Measurements from ENCODE around the gene PTRHD1.
"Not testable (repeated sequence)": the region's sequence is repeated elsewhere in the genome, so short reads cannot be mapped to it uniquely, and the experiment has no call there.

Gene PTRHD1

DNA sequence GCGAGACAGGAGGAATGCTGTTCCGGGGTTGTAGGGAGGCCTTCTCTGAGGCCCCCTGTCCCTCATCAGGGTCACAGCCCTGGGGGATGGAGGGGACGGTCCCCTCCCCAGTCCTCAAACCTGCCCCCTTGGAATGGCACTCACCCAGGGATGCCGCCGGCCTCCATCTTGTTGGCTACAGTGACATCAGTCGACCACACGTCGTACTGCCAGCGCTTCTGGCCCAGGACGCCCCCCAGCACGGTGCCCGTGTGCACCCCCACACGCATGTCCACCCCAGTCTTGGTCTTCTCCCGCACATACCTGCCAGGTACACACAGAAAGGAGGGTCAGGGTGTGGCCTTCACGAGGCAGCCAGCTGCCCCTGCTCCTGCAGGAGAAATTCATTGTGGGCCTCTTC, 46.5 kb upstream of the PTRHD1 start:
- DNase-seq (ENCODE audit: low read depth), result no peak
- TF ChIP-seq, protein P1, sequence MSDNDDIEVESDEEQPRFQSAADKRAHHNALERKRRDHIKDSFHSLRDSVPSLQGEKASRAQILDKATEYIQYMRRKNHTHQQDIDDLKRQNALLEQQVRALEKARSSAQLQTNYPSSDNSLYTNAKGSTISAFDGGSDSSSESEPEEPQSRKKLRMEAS (IDR thresholded peaks at IDR 0.05; ENCODE audit: low read depth, low read length), result no peak
- no peak for TF ChIP-seq MYC (IDR thresholded peaks at IDR 0.05; ENCODE audit: low read depth, low read length)
- TF ChIP-seq CTCF (IDR thresholded peaks at IDR 0.05; ENCODE audit: low read depth, low read length), result no peak
- TF ChIP-seq POLR2A (IDR thresholded peaks at IDR 0.05; ENCODE audit: extremely low read depth, insufficient read length), result no peak
- no peak overlapping the region for H3K4me3 ChIP-seq (ENCODE audit: low read depth, low read length)

DNA sequence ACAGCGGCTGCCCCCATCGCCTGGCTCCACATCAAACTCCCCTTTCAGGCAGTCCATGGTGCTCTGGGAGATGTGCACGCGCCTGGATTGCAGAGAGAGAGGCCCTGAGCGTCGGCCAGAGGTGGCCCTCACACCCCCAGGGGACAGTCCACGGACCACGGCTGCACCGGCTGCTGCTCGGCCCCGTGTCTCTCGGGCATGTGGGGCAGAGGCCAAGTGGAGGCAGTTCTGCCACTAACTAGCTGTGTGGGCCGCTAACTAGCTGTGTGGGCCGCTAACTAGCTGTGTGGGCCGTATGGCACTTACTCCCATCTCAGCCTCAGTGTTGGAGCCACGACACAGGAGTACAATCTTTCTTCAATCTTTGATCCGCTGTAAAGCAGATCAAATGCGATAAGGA, 45.4 kb upstream of the PTRHD1 start:
- no peak for TF ChIP-seq MYC (IDR thresholded peaks at IDR 0.05; ENCODE audit: low read depth, low read length)
- TF ChIP-seq CTCF (IDR thresholded peaks at IDR 0.05; ENCODE audit: low read depth, low read length), result no peak
- TF ChIP-seq, protein P1 (IDR thresholded peaks at IDR 0.05; ENCODE audit: low read depth, low read length), result no peak
- DNase-seq (ENCODE audit: low read depth), result no peak
- H3K4me3 ChIP-seq (ENCODE audit: low read depth, low read length), result no peak overlapping the region

DNA sequence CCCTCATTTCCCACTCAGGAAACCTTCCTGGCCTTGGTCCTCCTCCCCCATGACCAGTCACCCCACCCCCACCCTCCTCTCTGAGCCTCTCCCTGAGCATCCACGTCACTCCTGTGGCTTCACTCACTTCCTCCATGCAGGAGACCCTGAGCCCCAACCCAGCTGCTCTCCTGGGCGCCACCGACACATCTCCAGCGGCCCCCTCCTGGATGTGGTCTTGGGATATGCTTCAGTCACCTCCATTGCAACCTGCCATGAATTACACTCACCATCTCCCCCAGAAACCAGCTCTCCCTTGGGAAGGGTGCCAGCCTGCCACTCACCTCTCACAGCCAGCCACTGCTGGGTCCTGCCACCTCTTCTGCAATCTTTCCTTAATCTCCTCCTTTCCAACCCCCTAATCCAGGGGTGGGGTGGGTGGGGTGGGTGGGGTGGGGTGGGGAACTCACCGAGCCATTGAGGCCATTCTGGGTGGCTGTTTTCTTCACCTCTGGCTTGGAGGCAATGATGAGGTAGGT, 44.9 kb upstream of the PTRHD1 start:
- H3K4me3 ChIP-seq (ENCODE audit: low read depth, low read length), result no peak overlapping the region
- TF ChIP-seq POLR2A (IDR thresholded peaks at IDR 0.05; ENCODE audit: extremely low read depth, insufficient read length) (no peak), CTCF (IDR thresholded peaks at IDR 0.05; ENCODE audit: low read depth, low read length) (no peak), MYC (IDR thresholded peaks at IDR 0.05; ENCODE audit: low read depth, low read length) (no peak)
- TF ChIP-seq, protein P1 (IDR thresholded peaks at IDR 0.05; ENCODE audit: low read depth, low read length), result no peak
- DNase-seq (ENCODE audit: low read depth), result no peak

GRCh38 chr2:24836706-24837105, 43.5 kb upstream of the PTRHD1 start:
- TF ChIP-seq MYC (IDR thresholded peaks at IDR 0.05; ENCODE audit: low read depth, low read length) (no peak), CTCF (IDR thresholded peaks at IDR 0.05; ENCODE audit: low read depth, low read length) (no peak), POLR2A (IDR thresholded peaks at IDR 0.05; ENCODE audit: extremely low read depth, insufficient read length) (no peak)
- TF ChIP-seq, protein P1 (IDR thresholded peaks at IDR 0.05; ENCODE audit: low read depth, low read length), result no peak
- no peak overlapping the region for H3K4me3 ChIP-seq (ENCODE audit: low read depth, low read length)
- no peak for DNase-seq (ENCODE audit: low read depth)

DNA sequence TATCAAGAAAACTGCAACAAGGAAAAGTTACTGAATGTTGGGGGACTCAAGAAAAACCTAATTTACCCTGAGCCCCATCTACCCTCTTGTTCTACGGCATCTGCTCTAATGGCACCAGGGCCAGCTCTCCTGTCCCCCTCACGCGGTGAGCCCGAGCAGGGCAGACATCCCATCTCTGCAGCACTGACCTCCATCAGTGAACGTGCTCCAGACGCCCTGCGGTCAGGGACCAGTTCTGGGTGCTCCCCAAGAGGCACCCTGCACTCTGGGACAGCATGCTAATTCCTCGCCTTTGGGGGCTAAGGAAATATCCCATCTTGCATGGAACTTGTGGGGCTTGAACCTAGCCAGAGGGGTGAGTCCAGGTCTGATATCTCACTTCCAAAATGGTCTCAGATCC, 43.0 kb upstream of the PTRHD1 start:
- H3K4me3 ChIP-seq (ENCODE audit: low read depth, low read length), result no peak overlapping the region
- no peak for DNase-seq (ENCODE audit: low read depth)
- TF ChIP-seq, protein P1 (IDR thresholded peaks at IDR 0.05; ENCODE audit: low read depth, low read length), result no peak
- TF ChIP-seq POLR2A (IDR thresholded peaks at IDR 0.05; ENCODE audit: extremely low read depth, insufficient read length) (no peak), CTCF (IDR thresholded peaks at IDR 0.05; ENCODE audit: low read depth, low read length) (no peak)

GRCh38 chr2:24835411-24835810, 42.2 kb upstream of the PTRHD1 start:
- DNase-seq (ENCODE audit: low read depth), result peak; percentile 49
- H3K4me3 ChIP-seq (ENCODE audit: low read depth, low read length), result not testable (repeated sequence)
